Stimulated activated CD8-positive, alpha-beta memory T cell treated with anti-CD3 and anti-CD28 coated beads, Interleukin-4, amount 100 ng/mL, for 1 hour (primary cell): Measurements from ENCODE around the gene L3MBTL1.

Experiments used
- DNase-seq, 2 donors: peaks; one replicate each; pipeline ENCODE4 v3.0.0-alpha.2; 2020; ENCODE audit warnings: low read depth in 2 of 2, low spot score in 1 of 2

L3MBTL1 gene

GRCh38 chr20:43558412-43559146 is 51.1 kb downstream of the L3MBTL1 start, which contains the start of gene SGK2:
Gene SGK2 (plus strand): TSS chr20:43559027. CDS start chr20:43566496, 7,469 bp downstream.
- DNase-seq = no peak

- DNase-seq = no peak
Measured at GRCh38 chr20:43559147-43559987, 51.9 kb downstream of the L3MBTL1 start.

GRCh38 chr20:43560974-43561373 is 53.5 kb downstream of the L3MBTL1 start:
- DNase-seq = no peak

- no peak for DNase-seq
Measured at GRCh38 chr20:43563429-43563828, 55.9 kb downstream of the L3MBTL1 start.

- no peak for DNase-seq
Measured at GRCh38 chr20:43563991-43564390, 56.5 kb downstream of the L3MBTL1 start.

GRCh38 chr20:43564455-43564854 is 57.0 kb downstream of the L3MBTL1 start:
- DNase-seq = no peak

GRCh38 chr20:43564993-43565757 is 57.7 kb downstream of the L3MBTL1 start:
- DNase-seq = no peak

- no peak for DNase-seq
Measured at GRCh38 chr20:43565758-43566104, 58.2 kb downstream of the L3MBTL1 start.

GRCh38 chr20:43567477-43567876 is 60.0 kb downstream of the L3MBTL1 start:
- DNase-seq = no peak

GRCh38 chr20:43568706-43569105 is 61.2 kb downstream of the L3MBTL1 start:
- DNase-seq = no peak

GRCh38 chr20:43569282-43569681 is 61.8 kb downstream of the L3MBTL1 start:
- DNase-seq = no peak

GRCh38 chr20:43570496-43570895 is 63.0 kb downstream of the L3MBTL1 start:
- no peak for DNase-seq

- no peak for DNase-seq
Measured at GRCh38 chr20:43571310-43571709, 63.8 kb downstream of the L3MBTL1 start.

- no peak for DNase-seq
Measured at GRCh38 chr20:43571771-43572170, 64.3 kb downstream of the L3MBTL1 start.

GRCh38 chr20:43572891-43573290 is 65.4 kb downstream of the L3MBTL1 start:
- DNase-seq = no peak

- no peak for DNase-seq
Measured at GRCh38 chr20:43576108-43576507, 68.6 kb downstream of the L3MBTL1 start.

GRCh38 chr20:43579861-43580793 is 72.6 kb downstream of the L3MBTL1 start:
- DNase-seq = no peak

- no peak for DNase-seq
Measured at GRCh38 chr20:43583133-43583864, 75.8 kb downstream of the L3MBTL1 start.

GRCh38 chr20:43583982-43584432 is 76.5 kb downstream of the L3MBTL1 start:
- DNase-seq = no peak
